Superior temporal gyrus (tissue), 1 donor: ENCODE measurements around the gene NUBP1.

Experiments
- DNase-seq: peaks from one replicate; pipeline ENCODE4 v3.0.0-alpha.2; 2016; ENCODE audit errors: extremely low spot score

Gene NUBP1

GRCh38 chr16:10805334-10805733 is 61.7 kb downstream of the NUBP1 start:
- no peak for DNase-seq

GRCh38 chr16:10806698-10807097 is 63.1 kb downstream of the NUBP1 start:
- no peak for DNase-seq

GRCh38 chr16:10808218-10808617 is 64.6 kb downstream of the NUBP1 start:
- no peak for DNase-seq

- no peak for DNase-seq
These were observed 65.2 kb downstream of the NUBP1 start for GRCh38 chr16:10808850-10809249.

DNA sequence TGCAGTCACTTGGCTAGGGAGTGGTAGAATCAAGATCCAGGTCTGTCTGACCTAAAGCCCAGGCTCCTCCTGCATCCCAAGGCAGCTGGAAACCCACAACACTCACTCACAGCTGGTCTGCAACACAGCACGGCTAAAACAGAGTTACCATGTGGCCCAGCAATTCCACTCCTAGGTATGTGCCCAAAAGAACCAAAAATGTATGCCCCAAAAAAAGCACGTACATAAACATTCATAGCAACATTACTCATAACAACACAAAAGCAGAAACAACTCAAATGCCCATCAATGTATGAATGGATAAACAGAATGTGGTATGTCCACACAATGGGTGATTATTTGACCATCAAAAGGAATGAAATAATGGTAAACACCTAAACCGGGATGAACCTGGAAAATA is 66.1 kb downstream of the NUBP1 start:
- no peak for DNase-seq

DNA sequence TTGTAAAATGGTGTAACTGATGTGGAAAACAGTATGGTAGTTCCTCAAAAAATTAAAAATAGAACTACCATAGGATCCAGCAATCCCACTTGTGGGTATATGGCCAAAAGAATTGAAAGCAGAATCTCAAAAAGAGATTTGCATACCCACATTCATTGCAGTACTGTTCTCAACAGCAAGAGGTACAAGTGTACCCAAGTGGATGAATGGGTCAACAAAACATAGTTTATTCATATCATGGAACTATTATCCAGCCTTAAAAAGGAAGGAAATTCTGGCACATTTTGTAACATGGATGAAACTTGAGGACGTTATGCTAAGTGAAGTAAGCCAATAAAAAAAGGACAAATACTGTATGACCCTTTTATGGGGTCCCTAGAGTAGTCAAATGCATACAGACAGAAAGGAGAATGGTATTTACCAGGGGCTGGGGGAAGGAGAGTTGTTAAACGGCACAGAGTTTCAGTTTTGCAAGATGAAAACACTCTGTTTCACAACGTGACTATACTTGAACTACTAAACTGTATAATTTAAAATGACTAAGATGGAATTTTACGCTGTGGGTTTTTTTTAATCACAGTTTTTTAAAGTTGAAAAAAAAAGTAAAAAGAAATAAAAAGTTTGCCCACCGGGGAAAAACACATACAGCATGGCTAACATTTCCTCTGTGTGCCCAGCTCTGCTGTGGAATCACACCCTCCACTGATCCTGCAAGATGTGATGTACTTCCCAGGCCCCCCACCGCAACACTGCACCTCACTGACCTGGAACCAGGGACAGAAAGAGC is 68.9 kb downstream of the NUBP1 start:
- DNase-seq, result no peak

DNA sequence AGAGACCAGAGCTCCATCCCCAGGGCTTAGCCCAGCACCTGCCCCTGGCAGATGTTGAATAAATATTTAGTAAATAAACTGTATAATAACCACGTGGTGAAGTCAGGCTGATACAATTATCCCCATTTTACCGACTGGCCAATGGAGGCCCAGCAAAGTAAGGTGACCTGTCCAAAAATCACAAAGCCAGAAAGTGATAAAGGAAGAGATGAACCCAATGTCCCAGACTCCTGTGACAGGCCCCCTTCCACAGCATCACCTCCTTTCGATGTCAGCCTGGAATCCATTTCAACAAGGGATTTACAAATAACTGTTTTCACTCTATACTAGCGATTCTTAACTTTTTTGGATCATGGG is 69.4 kb downstream of the NUBP1 start:
- DNase-seq, result no peak

DNA sequence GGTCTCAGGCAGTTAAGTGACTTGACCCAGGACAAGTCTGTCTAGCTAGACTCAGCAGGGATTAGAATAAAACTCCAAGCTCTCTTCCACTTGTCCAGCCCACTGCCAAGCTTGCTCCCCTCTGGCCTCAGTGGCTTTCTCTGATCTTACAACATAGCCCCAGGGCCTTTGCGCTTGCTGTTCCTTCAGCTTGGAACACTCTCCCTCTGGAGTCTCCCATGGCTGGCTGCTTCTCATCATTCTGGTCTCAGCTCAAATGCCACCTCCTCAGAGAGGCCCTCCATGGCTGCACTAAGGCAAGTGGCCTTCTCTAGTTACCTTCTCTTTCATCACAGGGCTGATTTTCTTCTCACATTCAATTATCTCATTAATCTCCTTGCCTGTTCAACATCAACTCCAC is 73.9 kb downstream of the NUBP1 start:
- DNase-seq, result no peak

- DNase-seq, result no peak
These were observed 74.6 kb downstream of the NUBP1 start, which contains the start of gene TVP23A for GRCh38 chr16:10817963-10818941. TSS of gene TVP23A (minus strand) at chr16:10818794. CDS start at chr16:10818493, 301 bp downstream.
